GM12872 (cell line): ENCODE measurements around the gene SLC38A1.

Source experiments
- CTCF ChIP-seq: IDR thresholded peaks from 3 replicates; pipeline ENCODE4 v1.5.1; 2011; ENCODE audit warnings: low read depth, mild to moderate bottlenecking, low read length, moderate library complexity; ENCODE audit not compliant: insufficient read depth

Gene SLC38A1

GRCh38 chr12:46268583-46269428 lies at the start of gene SLC38A1:
SLC38A1 (minus strand) TSS chr12:46269043; CDS start chr12:46239800, 29,243 bp downstream.
- no peak for TF ChIP-seq CTCF

DNA sequence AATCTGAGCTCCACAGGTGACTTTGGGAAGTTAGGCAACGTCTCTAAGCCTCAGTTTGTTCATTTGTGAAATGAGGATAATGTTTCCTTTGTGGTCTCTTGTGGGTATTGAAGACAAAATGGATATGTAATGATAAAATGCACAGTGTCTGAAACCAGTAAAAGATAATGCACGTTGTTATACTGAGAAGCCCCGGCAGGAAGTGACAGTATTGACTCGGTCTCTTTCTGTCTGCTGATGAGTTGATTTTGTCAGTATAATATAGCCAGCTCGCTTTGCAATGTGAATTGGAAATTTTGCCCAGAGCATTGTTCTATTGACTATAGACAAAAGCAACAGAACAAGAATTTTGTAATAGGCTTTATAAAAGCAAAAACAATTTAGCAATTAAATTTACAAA lies 49.2 kb upstream of the SLC38A1 start:
- no peak for TF ChIP-seq CTCF

DNA sequence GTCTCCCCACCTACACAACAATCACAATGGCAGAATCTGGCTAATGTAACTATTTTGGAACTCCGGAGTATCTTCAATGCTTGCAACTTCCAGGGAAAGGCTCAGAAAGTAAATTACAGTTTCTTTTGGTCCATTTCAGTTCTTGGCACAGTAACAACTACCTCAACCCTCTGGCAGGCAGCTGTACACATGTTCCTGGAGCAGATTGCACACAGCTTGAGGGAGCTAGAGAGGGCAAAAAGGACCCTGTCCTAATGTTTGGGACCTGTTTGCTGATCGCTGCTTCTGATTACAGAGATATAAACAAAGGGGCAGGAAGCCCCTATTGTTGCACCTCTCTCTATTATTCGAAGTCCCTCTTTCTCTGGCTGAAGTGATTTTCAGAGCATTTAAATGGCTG lies 35.2 kb upstream of the SLC38A1 start:
- no peak for TF ChIP-seq CTCF

GRCh38 chr12:46303039-46303666 lies 34.3 kb upstream of the SLC38A1 start:
- TF ChIP-seq CTCF, result peak; percentile 81

DNA sequence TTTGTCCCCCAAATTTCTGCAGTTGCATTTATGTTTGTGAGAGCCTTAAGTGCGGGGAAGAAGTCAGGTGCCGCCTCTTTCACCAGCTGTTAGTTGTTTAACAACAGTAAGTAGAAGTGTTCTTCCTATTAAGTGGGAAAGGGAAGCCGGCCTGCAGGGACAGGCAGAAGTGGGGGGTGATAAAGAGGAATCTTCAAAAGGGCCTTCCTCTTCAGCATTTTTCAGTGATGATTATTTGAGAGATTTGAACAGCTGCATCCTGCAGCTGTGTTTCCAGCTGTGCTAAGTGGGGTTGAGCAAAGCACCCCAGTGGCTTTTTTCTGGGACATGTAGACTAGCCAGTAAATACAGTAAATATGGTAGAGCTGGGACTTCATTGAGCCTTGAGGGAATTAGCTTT lies 32.1 kb upstream of the SLC38A1 start:
- TF ChIP-seq CTCF, result no peak

GRCh38 chr12:46299851-46300250 lies 31.0 kb upstream of the SLC38A1 start:
- no peak for TF ChIP-seq CTCF

GRCh38 chr12:46298261-46298660 lies 29.4 kb upstream of the SLC38A1 start:
- TF ChIP-seq CTCF, result no peak
